Loucy (cell line): ENCODE results near the gene TREX2.

ENCODE experiments used
- H2AFZ ChIP-seq: fragments of 200-600 bp; sonication (generic); 2 replicates; pipeline ENCODE4 v1.6.0; 2016; ENCODE audit warnings: antibody characterized with exemption, mild to moderate bottlenecking, low read length, moderate library complexity
- H3F3A ChIP-seq: fragments of 200-600 bp; 2 replicates; pipeline ENCODE4 v1.6.0; 2016; ENCODE audit warnings: antibody characterized with exemption, low read depth, mild to moderate bottlenecking
- H3K27me3 ChIP-seq: fragments of 200-600 bp; sonication (generic); 2 replicates; pipeline ENCODE4 v1.6.1; 2014; ENCODE audit warnings: low read length, mild to moderate bottlenecking; ENCODE audit not compliant: insufficient read depth, poor library complexity, severe bottlenecking
- H3K36me3 ChIP-seq: fragments of 200-600 bp; sonication (generic); 2 replicates; pipeline ENCODE4 v1.6.1; 2016; ENCODE audit warnings: low read length; ENCODE audit not compliant: insufficient read depth
- H3K4me1 ChIP-seq: fragments of 200-600 bp; sonication (generic); 2 replicates; pipeline ENCODE4 v1.5.1; 2014; ENCODE audit warnings: low read length, mild to moderate bottlenecking; ENCODE audit not compliant: insufficient read depth, poor library complexity, severe bottlenecking
- H3K4me2 ChIP-seq: fragments of 200-600 bp; sonication (generic); 2 replicates; pipeline ENCODE4 v1.6.0; 2014; ENCODE audit warnings: antibody characterized with exemption, low read length, low read depth, mild to moderate bottlenecking; ENCODE audit not compliant: poor library complexity, severe bottlenecking
- H3K4me3 ChIP-seq: fragments of 200-600 bp; sonication (generic); 2 replicates; pipeline ENCODE4 v1.5.1; 2014; ENCODE audit warnings: low read length, mild to moderate bottlenecking, mixed read lengths; ENCODE audit not compliant: poor library complexity, severe bottlenecking
- H3K79me2 ChIP-seq: fragments of 200-600 bp; sonication (generic); 2 replicates; pipeline ENCODE4 v1.6.1; 2014; ENCODE audit warnings: low read length; ENCODE audit not compliant: insufficient read depth
- H3K9ac ChIP-seq: fragments of 200-600 bp; sonication (generic); 2 replicates; pipeline ENCODE4 v1.6.0; 2014; ENCODE audit warnings: mild to moderate bottlenecking, low read depth, low read length, moderate library complexity; ENCODE audit not compliant: poor library complexity, severe bottlenecking
- H3K9me2 ChIP-seq: fragments of 200-600 bp; sonication (generic); replicated peaks from 2 replicates; pipeline ENCODE4 v1.6.1; 2016; ENCODE audit warnings: low read depth, low read length, mixed read lengths
- H3K9me3 ChIP-seq: fragments of 200-600 bp; sonication (generic); 2 replicates; pipeline ENCODE4 v1.6.1; 2014; ENCODE audit warnings: mild to moderate bottlenecking, antibody characterized with exemption, low read length, low read depth; ENCODE audit not compliant: insufficient read depth
- H4K20me1 ChIP-seq: fragments of 200-600 bp; sonication (generic); 2 replicates; pipeline ENCODE4 v1.6.0; 2014; ENCODE audit warnings: antibody characterized with exemption, low read length, mild to moderate bottlenecking; ENCODE audit not compliant: insufficient read depth, poor library complexity, severe bottlenecking
- EZH2phosphoT487 ChIP-seq: fragments of 200-600 bp; IDR thresholded peaks from 2 replicates; pipeline ENCODE4 v1.6.1; 2018; ENCODE audit warnings: antibody characterized with exemption, mild to moderate bottlenecking, moderate library complexity, borderline replicate concordance
- TF ChIP-seq, protein P1 (sequence below): fragments of 200-600 bp; sonication (generic); conservative IDR thresholded peaks from 2 replicates; pipeline ENCODE4 v1.5.1; 2014; ENCODE audit warnings: mild to moderate bottlenecking, antibody characterized with exemption, low read length

TREX2 gene

DNA sequence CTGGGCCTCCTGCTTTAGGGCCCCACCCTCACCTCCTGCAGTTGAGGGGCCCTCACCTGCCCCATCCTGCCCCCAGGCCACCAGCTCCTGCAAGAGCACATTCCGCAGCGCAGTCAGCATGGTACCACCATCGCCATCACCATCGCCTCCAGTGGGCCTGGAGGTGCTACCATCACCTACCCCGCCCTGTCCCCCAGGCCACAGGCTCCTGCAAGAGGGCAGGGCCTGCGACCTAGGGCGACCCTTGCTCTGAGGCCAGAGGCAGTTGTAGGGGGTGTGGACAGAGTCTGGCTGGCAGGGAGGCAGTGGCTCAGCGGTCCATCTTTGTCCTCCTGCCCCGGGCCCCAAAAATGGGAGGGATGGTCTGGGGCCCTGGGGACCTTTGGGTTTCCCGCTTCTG is 28.4 kb upstream of the TREX2 start:
- H3K4me2 ChIP-seq: no peak overlapping the region
- H3K9ac ChIP-seq: no peak overlapping the region
- H3K79me2 ChIP-seq: peaks cover 9% of the 10 kb centered on the region
- no peak overlapping the region for H2AFZ ChIP-seq
- no peaks in the 10 kb centered on the region for H3K9me2 ChIP-seq
- H4K20me1 ChIP-seq: peaks cover 6% of the 10 kb centered on the region
- no peaks in the 10 kb centered on the region for H3K36me3 ChIP-seq
- no peak overlapping the region for H3K4me3 ChIP-seq
- no peaks in the 10 kb centered on the region for H3F3A ChIP-seq
- H3K4me1 ChIP-seq: no peaks in the 10 kb centered on the region
- no peaks in the 10 kb centered on the region for H3K9me3 ChIP-seq
- no peaks in the 10 kb centered on the region for H3K27me3 ChIP-seq
- TF ChIP-seq, protein P1, sequence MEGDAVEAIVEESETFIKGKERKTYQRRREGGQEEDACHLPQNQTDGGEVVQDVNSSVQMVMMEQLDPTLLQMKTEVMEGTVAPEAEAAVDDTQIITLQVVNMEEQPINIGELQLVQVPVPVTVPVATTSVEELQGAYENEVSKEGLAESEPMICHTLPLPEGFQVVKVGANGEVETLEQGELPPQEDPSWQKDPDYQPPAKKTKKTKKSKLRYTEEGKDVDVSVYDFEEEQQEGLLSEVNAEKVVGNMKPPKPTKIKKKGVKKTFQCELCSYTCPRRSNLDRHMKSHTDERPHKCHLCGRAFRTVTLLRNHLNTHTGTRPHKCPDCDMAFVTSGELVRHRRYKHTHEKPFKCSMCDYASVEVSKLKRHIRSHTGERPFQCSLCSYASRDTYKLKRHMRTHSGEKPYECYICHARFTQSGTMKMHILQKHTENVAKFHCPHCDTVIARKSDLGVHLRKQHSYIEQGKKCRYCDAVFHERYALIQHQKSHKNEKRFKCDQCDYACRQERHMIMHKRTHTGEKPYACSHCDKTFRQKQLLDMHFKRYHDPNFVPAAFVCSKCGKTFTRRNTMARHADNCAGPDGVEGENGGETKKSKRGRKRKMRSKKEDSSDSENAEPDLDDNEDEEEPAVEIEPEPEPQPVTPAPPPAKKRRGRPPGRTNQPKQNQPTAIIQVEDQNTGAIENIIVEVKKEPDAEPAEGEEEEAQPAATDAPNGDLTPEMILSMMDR: no peak
- TF ChIP-seq EZH2phosphoT487: no peak

- Histone ChIP-seq H3K4me2 (no peak overlapping the region), H3K79me2 (peaks cover 17% of the 10 kb centered on the region), H3K9ac (no peak overlapping the region), H3K9me3 (no peaks in the 10 kb centered on the region), H4K20me1 (peaks cover 6% of the 10 kb centered on the region), H3K4me1 (no peaks in the 10 kb centered on the region), H3K36me3 (no peaks in the 10 kb centered on the region), H2AFZ (no peak overlapping the region), H3K27me3 (no peaks in the 10 kb centered on the region), H3K4me3 (no peak overlapping the region), H3F3A (no peaks in the 10 kb centered on the region), H3K9me2 (no peaks in the 10 kb centered on the region)
- TF ChIP-seq, protein P1: no peak
- TF ChIP-seq EZH2phosphoT487: no peak
These were observed 27.3 kb upstream of the TREX2 start for GRCh38 chrX:153473126-153473525.

GRCh38 chrX:153471663-153472280 is 25.9 kb upstream of the TREX2 start:
- TF ChIP-seq, protein P1: no peak
- no peak for TF ChIP-seq EZH2phosphoT487
- no peak overlapping the region for H3K4me3 ChIP-seq

More at GRCh38 chrX:153471663-153472280, 25.9 kb upstream of the TREX2 start:
- H3K27me3 ChIP-seq: no peaks in the 10 kb centered on the region
- H2AFZ ChIP-seq: no peak overlapping the region
- H3K4me1 ChIP-seq: no peaks in the 10 kb centered on the region
- peaks cover 17% of the 10 kb centered on the region for H3K79me2 ChIP-seq
- peaks cover 6% of the 10 kb centered on the region for H4K20me1 ChIP-seq
- no peaks in the 10 kb centered on the region for H3F3A ChIP-seq
- H3K36me3 ChIP-seq: no peaks in the 10 kb centered on the region
- no peak overlapping the region for H3K9ac ChIP-seq
- H3K4me2 ChIP-seq: no peak overlapping the region
- no peaks in the 10 kb centered on the region for H3K9me3 ChIP-seq
- H3K9me2 ChIP-seq: no peaks in the 10 kb centered on the region
